IPS-18a (cell line): ENCODE measurements around the gene FCMR.
"Not testable (repeated sequence)": the region's sequence is repeated elsewhere in the genome, so short reads cannot be mapped to it uniquely, and the experiment has no call there.

ENCODE experiments used
- H3K27ac ChIP-seq: one replicate; pipeline ENCODE4 v1.5.1; 2013; ENCODE audit warnings: low read length
- H3K27me3 ChIP-seq: one replicate; pipeline ENCODE4 v1.6.1; 2013; ENCODE audit warnings: mild to moderate bottlenecking, low read length; ENCODE audit not compliant: control insufficient read depth, insufficient read depth
- H3K36me3 ChIP-seq: one replicate; pipeline ENCODE4 v1.6.1; 2013; ENCODE audit warnings: low read depth, low read length; ENCODE audit not compliant: control insufficient read depth
- H3K4me1 ChIP-seq: one replicate; pipeline ENCODE4 v1.6.1; 2013; ENCODE audit warnings: low read depth, low read length; ENCODE audit not compliant: control insufficient read depth
- H3K4me3 ChIP-seq: one replicate; pipeline ENCODE4 v1.5.1; 2013; ENCODE audit warnings: low read length
- H3K9ac ChIP-seq: one replicate; pipeline ENCODE4 v1.6.1; 2013; ENCODE audit warnings: mild to moderate bottlenecking, low read length, moderate library complexity
- H3K9me3 ChIP-seq: one replicate; pipeline ENCODE4 v1.6.1; 2013; ENCODE audit warnings: low read depth, low read length; ENCODE audit not compliant: control insufficient read depth

FCMR gene

DNA sequence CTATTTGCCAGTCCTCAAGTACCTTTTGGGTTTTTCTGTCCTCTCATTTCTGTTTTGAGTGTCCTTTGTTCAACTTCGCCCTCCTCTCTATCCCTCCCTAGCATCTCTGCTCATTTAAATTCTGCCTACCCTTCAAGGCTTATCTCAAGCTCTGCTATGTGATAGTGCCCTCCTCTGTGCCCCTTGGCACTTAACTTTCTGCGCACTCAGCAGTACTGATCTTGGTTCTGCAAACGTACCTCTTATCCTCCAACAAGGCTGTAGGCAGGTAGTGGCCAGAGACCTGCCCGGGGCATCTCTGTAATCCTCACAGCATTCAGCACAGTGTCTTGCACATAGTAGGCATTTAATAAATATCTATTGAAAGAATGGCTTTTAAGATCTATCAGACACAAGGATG, 61.6 kb downstream of the FCMR start:
- Histone ChIP-seq H3K9ac (no peak overlapping the region), H3K4me3 (no peak overlapping the region), H3K27me3 (no peaks in the 10 kb centered on the region), H3K4me1 (no peaks in the 10 kb centered on the region), H3K27ac (no peak overlapping the region), H3K9me3 (no peaks in the 10 kb centered on the region), H3K36me3 (no peaks in the 10 kb centered on the region)

DNA sequence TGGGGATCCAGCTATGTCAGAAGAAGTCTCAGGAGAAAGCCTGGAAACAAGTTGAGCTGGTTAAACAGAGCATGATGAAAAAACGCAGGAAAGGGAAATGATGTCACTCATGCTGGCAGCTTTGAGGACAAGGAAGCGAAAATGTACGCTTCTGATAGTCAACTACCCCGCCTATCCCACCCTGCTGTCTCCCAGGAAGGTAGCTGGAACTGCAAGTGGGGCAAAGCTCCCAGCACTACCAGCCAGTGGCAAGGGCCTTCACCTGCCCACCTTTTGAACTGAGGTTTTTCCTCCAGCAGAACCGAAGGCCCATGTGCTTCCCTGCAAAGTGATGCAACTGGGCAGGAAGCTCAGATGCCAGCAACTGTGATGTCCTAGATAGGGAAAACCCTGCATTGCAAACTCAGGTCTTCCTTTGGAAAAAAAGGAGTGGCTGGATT, 62.6 kb downstream of the FCMR start:
- Histone ChIP-seq H3K27ac (no peak overlapping the region), H3K36me3 (no peaks in the 10 kb centered on the region), H3K4me1 (no peaks in the 10 kb centered on the region), H3K27me3 (no peaks in the 10 kb centered on the region), H3K4me3 (no peak overlapping the region), H3K9me3 (no peaks in the 10 kb centered on the region), H3K9ac (no peak overlapping the region)

DNA sequence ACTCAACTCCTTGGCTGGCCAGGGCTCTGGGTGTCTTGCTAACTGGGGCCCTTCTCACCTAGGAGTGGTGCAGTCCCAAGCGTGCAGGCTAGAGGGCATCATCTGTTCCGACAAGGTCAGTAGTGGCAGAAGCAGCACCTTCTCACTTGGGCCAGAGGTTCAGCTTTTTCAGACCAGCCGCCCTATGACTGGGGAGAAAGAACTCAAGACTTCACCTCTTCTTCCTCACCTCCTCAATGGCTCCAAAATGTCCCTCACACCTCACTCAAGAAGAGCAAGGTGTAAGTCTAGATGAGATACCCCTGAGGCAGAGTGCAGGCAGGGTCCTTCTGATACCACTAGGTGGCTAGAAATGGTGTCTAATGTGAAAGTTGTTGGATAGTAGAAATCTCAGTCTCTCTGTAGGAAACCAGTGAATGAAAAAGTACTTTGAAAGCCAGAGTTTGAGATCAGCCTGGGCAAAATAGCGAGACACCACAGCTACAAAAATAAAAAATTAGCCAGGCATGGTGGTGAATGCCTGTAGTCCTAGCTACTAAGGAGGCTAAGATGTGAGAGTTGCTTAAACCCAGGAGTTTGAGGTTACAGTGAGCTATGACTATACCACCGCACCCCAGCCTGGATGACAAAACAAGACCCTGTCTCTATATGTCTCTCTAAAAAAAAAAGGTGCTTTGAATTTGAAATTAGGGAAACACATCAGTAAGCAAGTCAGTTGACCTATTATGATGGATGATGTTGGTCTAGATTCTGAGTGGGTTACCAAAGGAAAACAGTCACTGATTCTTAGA, 64.9 kb downstream of the FCMR start:
- no peak overlapping the region for H3K9ac ChIP-seq
- no peak overlapping the region for H3K4me3 ChIP-seq
- no peaks in the 10 kb centered on the region for H3K4me1 ChIP-seq
- no peaks in the 10 kb centered on the region for H3K27me3 ChIP-seq
- no peaks in the 10 kb centered on the region for H3K9me3 ChIP-seq
- no peak overlapping the region for H3K27ac ChIP-seq
- no peaks in the 10 kb centered on the region for H3K36me3 ChIP-seq

DNA sequence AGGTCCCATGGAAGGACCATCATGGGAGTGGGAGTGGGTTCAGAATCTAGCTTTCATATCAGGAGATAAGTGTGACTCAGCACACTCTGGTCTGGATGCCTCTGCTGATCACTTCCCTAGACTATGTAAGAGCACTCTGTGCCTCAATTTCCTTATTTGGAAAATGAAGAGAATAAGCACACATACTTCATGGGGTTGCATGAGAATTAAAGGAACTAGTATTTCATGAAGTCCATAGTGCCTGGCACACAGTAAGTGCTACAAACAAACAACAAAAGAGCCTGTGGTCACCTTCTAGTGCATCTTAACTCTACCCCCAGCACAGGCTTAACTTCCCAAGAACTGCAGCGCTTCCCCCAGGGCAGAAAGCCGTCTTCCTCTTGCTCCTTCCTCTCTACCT, 65.9 kb downstream of the FCMR start:
- Histone ChIP-seq H3K4me1 (no peaks in the 10 kb centered on the region), H3K9me3 (no peaks in the 10 kb centered on the region), H3K4me3 (no peak overlapping the region), H3K9ac (no peak overlapping the region), H3K27ac (no peak overlapping the region), H3K36me3 (no peaks in the 10 kb centered on the region), H3K27me3 (no peaks in the 10 kb centered on the region)

DNA sequence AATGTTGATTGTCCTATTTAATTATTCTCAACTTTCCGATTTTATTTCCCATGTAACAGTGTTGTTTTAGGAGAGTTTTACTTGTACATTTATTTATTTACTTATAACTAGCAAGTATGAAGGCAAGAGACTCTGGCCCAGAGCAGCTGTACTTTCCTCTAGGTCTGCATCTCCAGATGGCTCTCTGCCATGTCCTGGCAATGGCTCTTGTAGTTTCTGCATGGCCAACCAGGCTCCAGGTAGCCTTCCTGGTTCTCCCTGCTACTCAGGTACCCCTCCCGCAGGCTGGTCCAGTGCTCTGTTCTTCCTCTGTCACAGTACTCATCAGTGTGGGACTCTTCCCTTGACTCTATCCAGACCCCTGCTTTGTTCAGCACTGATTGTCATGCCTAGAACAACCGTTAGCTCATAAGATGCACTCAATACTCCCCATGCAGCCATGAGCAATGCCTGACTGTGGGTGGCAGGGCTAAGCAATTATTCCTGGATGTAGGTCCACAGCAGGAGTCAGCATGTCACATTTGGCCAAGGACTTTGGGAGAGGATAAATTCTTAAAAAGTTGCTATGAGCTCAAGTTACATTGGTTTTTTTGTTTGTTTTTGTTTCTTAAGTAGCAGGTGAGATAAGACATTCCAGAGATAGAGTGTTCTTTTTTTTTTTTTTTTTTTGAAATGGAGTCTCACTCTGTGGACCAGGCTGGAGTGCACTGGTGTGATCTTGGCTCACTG, 67.2 kb downstream of the FCMR start:
- Histone ChIP-seq H3K4me1 (no peaks in the 10 kb centered on the region), H3K27ac (no peak overlapping the region), H3K9ac (no peak overlapping the region), H3K9me3 (no peaks in the 10 kb centered on the region), H3K27me3 (no peaks in the 10 kb centered on the region), H3K36me3 (no peaks in the 10 kb centered on the region), H3K4me3 (no peak overlapping the region)

DNA sequence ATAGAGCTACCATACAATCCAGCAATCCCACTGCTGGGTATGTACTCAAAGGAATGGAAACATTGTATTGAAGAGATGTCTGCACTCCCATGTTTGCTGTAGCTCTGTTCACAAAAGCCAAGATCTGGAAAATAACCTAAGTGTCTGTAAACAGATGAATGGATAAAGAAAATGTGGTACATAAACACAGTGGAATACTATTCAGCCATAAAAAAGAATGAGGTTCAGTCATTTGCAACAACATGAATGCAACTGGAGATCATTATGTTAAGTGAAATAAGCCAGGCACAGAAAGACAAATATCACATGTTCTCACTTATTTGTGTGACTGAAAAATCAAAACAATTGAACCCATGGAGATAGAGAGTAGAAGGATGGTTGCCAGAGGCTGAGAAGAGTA, 68.0 kb downstream of the FCMR start:
- H3K9me3 ChIP-seq, H3K27me3 ChIP-seq, H3K4me3 ChIP-seq, H3K36me3 ChIP-seq, H3K9ac ChIP-seq, H3K4me1 ChIP-seq, H3K27ac ChIP-seq: not testable (repeated sequence)
